GM23338 (cell line): ENCODE measurements around the gene DNASE1. TPM values are rescaled to one million over a fixed set of nuclear protein-coding genes. Genes with fewer than 3 reads are reported as not detected.

Experiments
- ATAC-seq: fragments of 200-7000 bp; cut with Tn5 transposase; 3 replicates; pipeline ENCODE4 v1.9.1; 2020
- DNase-seq: peaks from one replicate; pipeline ENCODE4 v3.0.0-alpha.2; 2015; ENCODE audit warnings: low spot score
- H2AFZ ChIP-seq: fragments of 200-600 bp; sonication (generic); 2 replicates; pipeline ENCODE4 v1.8.0; 2016; ENCODE audit warnings: antibody characterized with exemption, mild to moderate bottlenecking, moderate library complexity
- H3F3A ChIP-seq: fragments of 200-600 bp; sonication (generic); replicated peaks from 2 replicates; pipeline ENCODE4 v1.8.0; 2017; ENCODE audit warnings: antibody characterized with exemption, mixed run types, low read depth
- H3K27ac ChIP-seq: fragments of 200-600 bp; sonication (generic); 2 replicates; pipeline ENCODE4 v1.6.1; 2016; ENCODE audit warnings: low read depth
- H3K27me3 ChIP-seq: fragments of 200-600 bp; sonication (generic); 2 replicates; pipeline ENCODE4 v1.8.0; 2016; ENCODE audit warnings: mild to moderate bottlenecking, mixed run types, moderate library complexity; ENCODE audit not compliant: insufficient read depth
- H3K36me3 ChIP-seq: fragments of 200-600 bp; sonication (generic); 2 replicates; pipeline ENCODE4 v1.8.0; 2016; ENCODE audit warnings: mild to moderate bottlenecking; ENCODE audit not compliant: insufficient read depth
- H3K4me1 ChIP-seq: fragments of 200-600 bp; sonication (generic); 2 replicates; pipeline ENCODE4 v1.8.0; 2016; ENCODE audit warnings: mild to moderate bottlenecking, moderate library complexity; ENCODE audit not compliant: insufficient read depth
- H3K4me2 ChIP-seq: fragments of 200-600 bp; sonication (generic); 2 replicates; pipeline ENCODE4 v1.7.1; 2017; ENCODE audit warnings: mixed run types
- H3K4me3 ChIP-seq: fragments of 200-600 bp; sonication (generic); 2 replicates; pipeline ENCODE4 v1.6.1; 2016; ENCODE audit warnings: mixed run types
- H3K79me2 ChIP-seq: fragments of 200-600 bp; sonication (generic); replicated peaks from 2 replicates; pipeline ENCODE4 v1.8.0; 2017; ENCODE audit warnings: mild to moderate bottlenecking; ENCODE audit not compliant: insufficient read depth
- H3K9me2 ChIP-seq: fragments of 200-600 bp; sonication (generic); 2 replicates; pipeline ENCODE4 v1.8.0; 2017; ENCODE audit not compliant: insufficient read depth
- H4K20me1 ChIP-seq: fragments of 200-600 bp; sonication (generic); replicated peaks from 2 replicates; pipeline ENCODE4 v1.8.0; 2017; ENCODE audit warnings: mild to moderate bottlenecking; ENCODE audit not compliant: insufficient read depth
- H3K27ac Mint-ChIP-seq: 2 replicates; pipeline ENCODE4 v1.8.0; 2020; ENCODE audit warnings: inconsistent platforms, mild to moderate bottlenecking, moderate library complexity, mixed read lengths
- H3K27me3 Mint-ChIP-seq: 3 replicates; pipeline ENCODE4 v1.8.0; 2022; ENCODE audit warnings: low read depth, mild to moderate bottlenecking, moderate library complexity, mixed read lengths, inconsistent platforms; ENCODE audit not compliant: insufficient read depth, poor library complexity
- H3K36me3 Mint-ChIP-seq: 3 replicates; pipeline ENCODE4 v1.8.0; 2021; ENCODE audit warnings: low read depth, mild to moderate bottlenecking, inconsistent platforms, moderate library complexity, mixed read lengths
- H3K4me1 Mint-ChIP-seq: 3 replicates; pipeline ENCODE4 v1.8.0; 2020; ENCODE audit warnings: mild to moderate bottlenecking, inconsistent platforms, mixed read lengths
- H3K4me3 Mint-ChIP-seq: 3 replicates; pipeline ENCODE4 v1.8.0; 2021; ENCODE audit warnings: moderate library complexity, mild to moderate bottlenecking, inconsistent platforms, mixed read lengths
- H3K9me3 Mint-ChIP-seq: 3 replicates; pipeline ENCODE4 v1.8.0; 2020; ENCODE audit warnings: moderate library complexity, mild to moderate bottlenecking, inconsistent platforms, mixed read lengths
- CREB1 ChIP-seq: fragments of 250-450 bp; sonication (Bioruptor Pico); IDR thresholded peaks from 2 replicates; pipeline ENCODE4 v1.5.0; 2020; ENCODE audit warnings: low read depth, mild to moderate bottlenecking, moderate library complexity
- EZH2phosphoT487 ChIP-seq: fragments of 200-600 bp; sonication (generic); IDR thresholded peaks from one replicate; pipeline ENCODE4 v1.8.1; 2018; ENCODE audit warnings: antibody characterized with exemption; ENCODE audit not compliant: unreplicated experiment
- NANOG ChIP-seq: IDR thresholded peaks from 2 replicates; pipeline ENCODE4 v1.6.1; 2016; ENCODE audit warnings: antibody characterized with exemption, borderline replicate concordance
- POLR2AphosphoS5 ChIP-seq: IDR thresholded peaks from 2 replicates; pipeline ENCODE4 v1.6.1; 2016; ENCODE audit warnings: antibody characterized with exemption, low read depth
- STAT1 ChIP-seq: IDR thresholded peaks from one replicate; pipeline ENCODE4 v1.6.1; 2016; ENCODE audit warnings: antibody characterized with exemption; ENCODE audit not compliant: unreplicated experiment
- polyA plus RNA-seq: library from polyadenylated mRNA; unstranded; fragments of >200 nt; fragmentation: Nextera tagmentation; extraction: Ambion mirVana; gene quantifications from 2 replicates; pipeline ENCODE4 v1.2.1, GENCODE V29; 2016
- total RNA-seq: library from RNA; depleted of rRNA; stranded (reverse); fragments of >200 nt; shearing (Covaris generic); gene quantifications from 2 replicates; pipeline ENCODE4 v1.2.3, GENCODE V29; 2014
- TF ChIP-seq, protein P1 (sequence below): fragments of 250-450 bp; sonication (Bioruptor Pico); IDR thresholded peaks from 2 replicates; pipeline ENCODE4 v1.5.0; 2020; ENCODE audit warnings: mild to moderate bottlenecking, moderate library complexity
- TF ChIP-seq, protein P2 (sequence below): IDR thresholded peaks from one replicate; pipeline ENCODE4 v1.6.1; 2018; ENCODE audit warnings: antibody characterized with exemption; ENCODE audit not compliant: unreplicated experiment
- TF ChIP-seq, protein P3 (sequence below): IDR thresholded peaks from 2 replicates; pipeline ENCODE4 v1.6.1; 2016; ENCODE audit warnings: antibody characterized with exemption
- TF ChIP-seq, protein P4 (sequence below), 2 experiments: fragments of 200-600 bp in 1 of 2; sonication (generic) in 1 of 2; conservative IDR thresholded peaks; 2 replicates each; pipeline versions ENCODE4 v1.5.1 to v1.6.1; 2016 to 2017; ENCODE audit warnings: antibody characterized with exemption in 2 of 2, low read depth in 2 of 2, mild to moderate bottlenecking in 2 of 2, moderate library complexity in 1 of 2

The DNASE1 gene
- total and polyA plus RNA-seq, 2 experiments from 2014 or later, result 7.9 to 23.0 TPM

DNA sequence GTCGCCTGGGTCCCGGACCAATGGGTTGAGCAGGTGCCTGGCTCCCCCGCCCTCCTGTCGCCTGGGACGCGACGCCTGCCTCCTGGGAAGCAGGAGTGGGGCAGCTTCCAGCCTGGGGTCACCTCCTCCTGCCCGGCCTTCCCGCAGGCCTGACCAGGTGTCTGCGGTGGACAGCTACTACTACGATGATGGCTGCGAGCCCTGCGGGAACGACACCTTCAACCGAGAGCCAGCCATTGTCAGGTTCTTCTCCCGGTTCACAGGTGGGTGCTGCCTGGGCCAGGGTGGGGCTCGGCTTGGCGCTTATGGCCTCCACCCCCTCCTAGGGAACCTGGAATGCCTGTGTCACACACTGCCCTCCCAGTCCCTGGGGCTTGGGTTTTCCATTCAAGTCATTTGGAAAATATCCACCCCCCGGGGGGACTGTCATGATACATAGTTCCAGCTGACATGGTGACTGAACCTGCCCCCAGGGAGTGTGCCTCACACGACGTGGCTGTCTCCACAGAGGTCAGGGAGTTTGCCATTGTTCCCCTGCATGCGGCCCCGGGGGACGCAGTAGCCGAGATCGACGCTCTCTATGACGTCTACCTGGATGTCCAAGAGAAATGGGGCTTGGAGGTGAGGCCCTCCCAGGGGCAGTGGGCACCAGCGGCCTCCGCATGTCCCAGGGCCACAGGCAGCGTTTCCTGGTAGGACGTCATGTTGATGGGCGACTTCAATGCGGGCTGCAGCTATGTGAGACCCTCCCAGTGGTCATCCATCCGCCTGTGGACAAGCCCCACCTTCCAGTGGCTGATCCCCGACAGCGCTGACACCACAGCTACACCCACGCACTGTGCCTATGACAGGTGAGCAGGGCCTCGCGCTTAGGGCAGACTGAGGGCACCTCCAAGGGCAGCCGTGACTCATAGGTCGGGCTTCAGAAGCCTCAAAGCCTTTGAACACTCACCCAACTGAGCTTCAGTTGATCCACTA is 2.3 kb downstream of the DNASE1 start:
- ATAC-seq (no peak), DNase-seq (no peak)
- Histone ChIP-seq H2AFZ (no peak overlapping the region), H3K9me2 (no peaks in the 10 kb centered on the region), H3K4me3 (no peak overlapping the region), H3K79me2 (no peaks in the 10 kb centered on the region), H3K4me1 (peaks cover 7% of the 10 kb centered on the region), H3K27ac (no peak overlapping the region), H3F3A (peaks cover 37% of the 10 kb centered on the region; the same call in 1 of the 2 replicates), H3K4me2 (no peak overlapping the region), H4K20me1 (no peaks in the 10 kb centered on the region; the same call in none of the 2 replicates), H3K36me3 (peaks cover 24% of the 10 kb centered on the region), H3K27me3 (no peaks in the 10 kb centered on the region)
- Mint-ChIP-seq H3K27ac (no peak overlapping the region), H3K4me1 (peaks cover 27% of the 10 kb centered on the region; the same call in 2 of the 3 replicates), H3K4me3 (no peak overlapping the region), H3K9me3 (no peaks in the 10 kb centered on the region), H3K27me3 (peaks cover 15% of the 10 kb centered on the region), H3K36me3 (peaks cover 84% of the 10 kb centered on the region)
- TF ChIP-seq STAT1, result no peak
- TF ChIP-seq CREB1, result no peak
- TF ChIP-seq EZH2phosphoT487, result no peak
- TF ChIP-seq POLR2AphosphoS5, result no peak
- TF ChIP-seq, protein P1, sequence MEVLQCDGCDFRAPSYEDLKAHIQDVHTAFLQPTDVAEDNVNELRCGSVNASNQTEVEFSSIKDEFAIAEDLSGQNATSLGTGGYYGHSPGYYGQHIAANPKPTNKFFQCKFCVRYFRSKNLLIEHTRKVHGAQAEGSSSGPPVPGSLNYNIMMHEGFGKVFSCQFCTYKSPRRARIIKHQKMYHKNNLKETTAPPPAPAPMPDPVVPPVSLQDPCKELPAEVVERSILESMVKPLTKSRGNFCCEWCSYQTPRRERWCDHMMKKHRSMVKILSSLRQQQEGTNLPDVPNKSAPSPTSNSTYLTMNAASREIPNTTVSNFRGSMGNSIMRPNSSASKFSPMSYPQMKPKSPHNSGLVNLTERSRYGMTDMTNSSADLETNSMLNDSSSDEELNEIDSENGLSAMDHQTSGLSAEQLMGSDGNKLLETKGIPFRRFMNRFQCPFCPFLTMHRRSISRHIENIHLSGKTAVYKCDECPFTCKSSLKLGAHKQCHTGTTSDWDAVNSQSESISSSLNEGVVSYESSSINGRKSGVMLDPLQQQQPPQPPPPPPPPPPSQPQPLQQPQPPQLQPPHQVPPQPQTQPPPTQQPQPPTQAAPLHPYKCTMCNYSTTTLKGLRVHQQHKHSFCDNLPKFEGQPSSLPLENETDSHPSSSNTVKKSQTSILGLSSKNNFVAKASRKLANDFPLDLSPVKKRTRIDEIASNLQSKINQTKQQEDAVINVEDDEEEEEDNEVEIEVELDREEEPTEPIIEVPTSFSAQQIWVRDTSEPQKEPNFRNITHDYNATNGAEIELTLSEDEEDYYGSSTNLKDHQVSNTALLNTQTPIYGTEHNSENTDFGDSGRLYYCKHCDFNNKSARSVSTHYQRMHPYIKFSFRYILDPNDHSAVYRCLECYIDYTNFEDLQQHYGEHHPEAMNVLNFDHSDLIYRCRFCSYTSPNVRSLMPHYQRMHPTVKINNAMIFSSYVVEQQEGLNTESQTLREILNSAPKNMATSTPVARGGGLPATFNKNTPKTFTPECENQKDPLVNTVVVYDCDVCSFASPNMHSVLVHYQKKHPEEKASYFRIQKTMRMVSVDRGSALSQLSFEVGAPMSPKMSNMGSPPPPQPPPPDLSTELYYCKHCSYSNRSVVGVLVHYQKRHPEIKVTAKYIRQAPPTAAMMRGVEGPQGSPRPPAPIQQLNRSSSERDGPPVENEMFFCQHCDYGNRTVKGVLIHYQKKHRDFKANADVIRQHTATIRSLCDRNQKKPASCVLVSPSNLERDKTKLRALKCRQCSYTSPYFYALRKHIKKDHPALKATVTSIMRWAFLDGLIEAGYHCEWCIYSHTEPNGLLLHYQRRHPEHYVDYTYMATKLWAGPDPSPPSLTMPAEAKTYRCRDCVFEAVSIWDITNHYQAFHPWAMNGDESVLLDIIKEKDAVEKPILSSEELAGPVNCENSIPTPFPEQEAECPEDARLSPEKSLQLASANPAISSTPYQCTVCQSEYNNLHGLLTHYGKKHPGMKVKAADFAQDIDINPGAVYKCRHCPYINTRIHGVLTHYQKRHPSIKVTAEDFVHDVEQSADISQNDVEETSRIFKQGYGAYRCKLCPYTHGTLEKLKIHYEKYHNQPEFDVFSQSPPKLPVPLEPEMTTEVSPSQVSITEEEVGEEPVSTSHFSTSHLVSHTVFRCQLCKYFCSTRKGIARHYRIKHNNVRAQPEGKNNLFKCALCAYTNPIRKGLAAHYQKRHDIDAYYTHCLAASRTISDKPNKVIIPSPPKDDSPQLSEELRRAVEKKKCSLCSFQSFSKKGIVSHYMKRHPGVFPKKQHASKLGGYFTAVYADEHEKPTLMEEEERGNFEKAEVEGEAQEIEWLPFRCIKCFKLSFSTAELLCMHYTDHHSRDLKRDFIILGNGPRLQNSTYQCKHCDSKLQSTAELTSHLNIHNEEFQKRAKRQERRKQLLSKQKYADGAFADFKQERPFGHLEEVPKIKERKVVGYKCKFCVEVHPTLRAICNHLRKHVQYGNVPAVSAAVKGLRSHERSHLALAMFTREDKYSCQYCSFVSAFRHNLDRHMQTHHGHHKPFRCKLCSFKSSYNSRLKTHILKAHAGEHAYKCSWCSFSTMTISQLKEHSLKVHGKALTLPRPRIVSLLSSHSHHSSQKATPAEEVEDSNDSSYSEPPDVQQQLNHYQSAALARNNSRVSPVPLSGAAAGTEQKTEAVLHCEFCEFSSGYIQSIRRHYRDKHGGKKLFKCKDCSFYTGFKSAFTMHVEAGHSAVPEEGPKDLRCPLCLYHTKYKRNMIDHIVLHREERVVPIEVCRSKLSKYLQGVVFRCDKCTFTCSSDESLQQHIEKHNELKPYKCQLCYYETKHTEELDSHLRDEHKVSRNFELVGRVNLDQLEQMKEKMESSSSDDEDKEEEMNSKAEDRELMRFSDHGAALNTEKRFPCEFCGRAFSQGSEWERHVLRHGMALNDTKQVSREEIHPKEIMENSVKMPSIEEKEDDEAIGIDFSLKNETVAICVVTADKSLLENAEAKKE (CRISPR knock-in tag), result no peak
- TF ChIP-seq, protein P2, sequence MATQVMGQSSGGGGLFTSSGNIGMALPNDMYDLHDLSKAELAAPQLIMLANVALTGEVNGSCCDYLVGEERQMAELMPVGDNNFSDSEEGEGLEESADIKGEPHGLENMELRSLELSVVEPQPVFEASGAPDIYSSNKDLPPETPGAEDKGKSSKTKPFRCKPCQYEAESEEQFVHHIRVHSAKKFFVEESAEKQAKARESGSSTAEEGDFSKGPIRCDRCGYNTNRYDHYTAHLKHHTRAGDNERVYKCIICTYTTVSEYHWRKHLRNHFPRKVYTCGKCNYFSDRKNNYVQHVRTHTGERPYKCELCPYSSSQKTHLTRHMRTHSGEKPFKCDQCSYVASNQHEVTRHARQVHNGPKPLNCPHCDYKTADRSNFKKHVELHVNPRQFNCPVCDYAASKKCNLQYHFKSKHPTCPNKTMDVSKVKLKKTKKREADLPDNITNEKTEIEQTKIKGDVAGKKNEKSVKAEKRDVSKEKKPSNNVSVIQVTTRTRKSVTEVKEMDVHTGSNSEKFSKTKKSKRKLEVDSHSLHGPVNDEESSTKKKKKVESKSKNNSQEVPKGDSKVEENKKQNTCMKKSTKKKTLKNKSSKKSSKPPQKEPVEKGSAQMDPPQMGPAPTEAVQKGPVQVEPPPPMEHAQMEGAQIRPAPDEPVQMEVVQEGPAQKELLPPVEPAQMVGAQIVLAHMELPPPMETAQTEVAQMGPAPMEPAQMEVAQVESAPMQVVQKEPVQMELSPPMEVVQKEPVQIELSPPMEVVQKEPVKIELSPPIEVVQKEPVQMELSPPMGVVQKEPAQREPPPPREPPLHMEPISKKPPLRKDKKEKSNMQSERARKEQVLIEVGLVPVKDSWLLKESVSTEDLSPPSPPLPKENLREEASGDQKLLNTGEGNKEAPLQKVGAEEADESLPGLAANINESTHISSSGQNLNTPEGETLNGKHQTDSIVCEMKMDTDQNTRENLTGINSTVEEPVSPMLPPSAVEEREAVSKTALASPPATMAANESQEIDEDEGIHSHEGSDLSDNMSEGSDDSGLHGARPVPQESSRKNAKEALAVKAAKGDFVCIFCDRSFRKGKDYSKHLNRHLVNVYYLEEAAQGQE, result no peak
- TF ChIP-seq, protein P3, sequence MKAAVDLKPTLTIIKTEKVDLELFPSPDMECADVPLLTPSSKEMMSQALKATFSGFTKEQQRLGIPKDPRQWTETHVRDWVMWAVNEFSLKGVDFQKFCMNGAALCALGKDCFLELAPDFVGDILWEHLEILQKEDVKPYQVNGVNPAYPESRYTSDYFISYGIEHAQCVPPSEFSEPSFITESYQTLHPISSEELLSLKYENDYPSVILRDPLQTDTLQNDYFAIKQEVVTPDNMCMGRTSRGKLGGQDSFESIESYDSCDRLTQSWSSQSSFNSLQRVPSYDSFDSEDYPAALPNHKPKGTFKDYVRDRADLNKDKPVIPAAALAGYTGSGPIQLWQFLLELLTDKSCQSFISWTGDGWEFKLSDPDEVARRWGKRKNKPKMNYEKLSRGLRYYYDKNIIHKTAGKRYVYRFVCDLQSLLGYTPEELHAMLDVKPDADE, result no peak
- TF ChIP-seq NANOG, result no peak
- TF ChIP-seq, protein P4, sequence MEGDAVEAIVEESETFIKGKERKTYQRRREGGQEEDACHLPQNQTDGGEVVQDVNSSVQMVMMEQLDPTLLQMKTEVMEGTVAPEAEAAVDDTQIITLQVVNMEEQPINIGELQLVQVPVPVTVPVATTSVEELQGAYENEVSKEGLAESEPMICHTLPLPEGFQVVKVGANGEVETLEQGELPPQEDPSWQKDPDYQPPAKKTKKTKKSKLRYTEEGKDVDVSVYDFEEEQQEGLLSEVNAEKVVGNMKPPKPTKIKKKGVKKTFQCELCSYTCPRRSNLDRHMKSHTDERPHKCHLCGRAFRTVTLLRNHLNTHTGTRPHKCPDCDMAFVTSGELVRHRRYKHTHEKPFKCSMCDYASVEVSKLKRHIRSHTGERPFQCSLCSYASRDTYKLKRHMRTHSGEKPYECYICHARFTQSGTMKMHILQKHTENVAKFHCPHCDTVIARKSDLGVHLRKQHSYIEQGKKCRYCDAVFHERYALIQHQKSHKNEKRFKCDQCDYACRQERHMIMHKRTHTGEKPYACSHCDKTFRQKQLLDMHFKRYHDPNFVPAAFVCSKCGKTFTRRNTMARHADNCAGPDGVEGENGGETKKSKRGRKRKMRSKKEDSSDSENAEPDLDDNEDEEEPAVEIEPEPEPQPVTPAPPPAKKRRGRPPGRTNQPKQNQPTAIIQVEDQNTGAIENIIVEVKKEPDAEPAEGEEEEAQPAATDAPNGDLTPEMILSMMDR (conservative IDR thresholded peaks at IDR 0.05; ENCODE audit: low read depth in 2 of 2), result no peak
